Loucy (cell line): ENCODE data around the gene ABTB2.

Source experiments
- CTCF ChIP-seq: fragments of 200-600 bp; sonication (generic); conservative IDR thresholded peaks from 2 replicates; pipeline ENCODE4 v1.5.1; 2014; ENCODE audit warnings: mild to moderate bottlenecking, antibody characterized with exemption, low read length
- EZH2phosphoT487 ChIP-seq: fragments of 200-600 bp; IDR thresholded peaks from 2 replicates; pipeline ENCODE4 v1.6.1; 2018; ENCODE audit warnings: antibody characterized with exemption, mild to moderate bottlenecking, moderate library complexity, borderline replicate concordance

- TF ChIP-seq CTCF (no peak), EZH2phosphoT487 (no peak)
Observed at GRCh38 chr11:34191578-34191977, 166.2 kb downstream of the ABTB2 start.
